PC-3 (cell line): ENCODE measurements around the gene EN2. TPM values are rescaled to one million over a fixed set of nuclear protein-coding genes. Genes with fewer than 3 reads are reported as not detected.

Experiments used
- ATAC-seq: fragments of 200-7000 bp; cut with Tn5 transposase; 2 replicates; pipeline ENCODE4 v1.9.1; 2020; ENCODE audit warnings: mild to moderate bottlenecking, moderate library complexity
- BruUV-seq: library from RNA; stranded (reverse); fragments of 400-500 nt; replicated peaks from 2 replicates; lab custom pipeline; 2021; lab: Mats Ljungman, UMichigan
- CTCF ChIA-PET: fragments of 300-600 bp; sonication (Branson Sonifier 250); formaldehyde crosslinking; loops from one replicate; lab custom pipeline; 2022; ENCODE audit warnings: antibody characterized with exemption; lab: Charles Lee
- POLR2A ChIA-PET: fragments of 300-600 bp; sonication (Branson Sonifier 250); formaldehyde crosslinking; loops from one replicate; lab custom pipeline; 2022; ENCODE audit warnings: antibody characterized with exemption; ENCODE audit not compliant: unreplicated experiment; lab: Charles Lee
- DNase-seq: peaks from one replicate; pipeline ENCODE4 v3.0.0-alpha.2; 2015
- H2AFZ ChIP-seq: fragments of 300-600 bp; sonication (generic); 2 replicates; pipeline ENCODE4 v1.6.0; 2016; ENCODE audit warnings: antibody characterized with exemption, low read length
- H3F3A ChIP-seq: fragments of 300-600 bp; sonication (generic); one replicate; pipeline ENCODE4 v1.6.0; 2017; ENCODE audit warnings: antibody characterized with exemption, low read length, control low read depth, mild to moderate bottlenecking; ENCODE audit not compliant: unreplicated experiment
- H3K27ac ChIP-seq: fragments of 300-600 bp; sonication (generic); 2 replicates; pipeline ENCODE4 v1.5.1; 2016; ENCODE audit warnings: mild to moderate bottlenecking, low read length
- H3K27me3 ChIP-seq: fragments of 300-600 bp; sonication (generic); 2 replicates; pipeline ENCODE4 v1.6.1; 2016; ENCODE audit warnings: low read length, mixed read lengths
- H3K36me3 ChIP-seq: fragments of 300-600 bp; sonication (generic); 2 replicates; pipeline ENCODE4 v1.6.1; 2016; ENCODE audit warnings: low read depth, mixed run types, low read length, mixed read lengths
- H3K4me1 ChIP-seq: fragments of 300-600 bp; sonication (generic); 2 replicates; pipeline ENCODE4 v1.5.1; 2016; ENCODE audit warnings: low read length; ENCODE audit not compliant: insufficient read depth
- H3K4me2 ChIP-seq: fragments of 300-600 bp; sonication (generic); 2 replicates; pipeline ENCODE4 v1.6.0; 2016; ENCODE audit warnings: low read length
- H3K4me3 ChIP-seq: fragments of 300-600 bp; sonication (generic); 2 replicates; pipeline ENCODE4 v1.5.1; 2016; ENCODE audit warnings: mild to moderate bottlenecking, low read length, mixed read lengths
- H3K79me2 ChIP-seq: fragments of 300-600 bp; sonication (generic); 2 replicates; pipeline ENCODE4 v1.6.1; 2017; ENCODE audit warnings: low read length, mixed read lengths
- H3K9ac ChIP-seq: fragments of 300-600 bp; sonication (generic); 2 replicates; pipeline ENCODE4 v1.6.0; 2016; ENCODE audit warnings: mild to moderate bottlenecking, low read length
- H3K9me2 ChIP-seq: fragments of 300-600 bp; sonication (generic); replicated peaks from 2 replicates; pipeline ENCODE4 v1.6.1; 2016; ENCODE audit warnings: mixed run types, low read length, mixed read lengths
- H3K9me3 ChIP-seq: fragments of 300-600 bp; sonication (generic); 2 replicates; pipeline ENCODE4 v1.6.1; 2016; ENCODE audit warnings: low read length, mixed read lengths
- H4K20me1 ChIP-seq: fragments of 300-600 bp; sonication (generic); 2 replicates; pipeline ENCODE4 v1.6.1; 2016; ENCODE audit warnings: low read length, mixed read lengths
- EZH2 ChIP-seq: fragments of 300-600 bp; sonication (generic); IDR thresholded peaks from one replicate; pipeline ENCODE4 v1.6.1; 2017; ENCODE audit warnings: antibody characterized with exemption, mild to moderate bottlenecking, low read length; ENCODE audit not compliant: unreplicated experiment
- EZH2phosphoT487 ChIP-seq: fragments of 300-600 bp; sonication (generic); IDR thresholded peaks from 2 replicates; pipeline ENCODE4 v1.6.1; 2018; ENCODE audit warnings: mild to moderate bottlenecking, antibody characterized with exemption, low read length, borderline replicate concordance
- intact Hi-C: fragments of 100-400 bp; cut with micrococcal nuclease; formaldehyde crosslinking; loops from 2 replicates; pipeline ENCODE4 v1.9.0; 2023
- total RNA-seq: library from RNA; depleted of rRNA; stranded (reverse); fragments of >200 nt; gene quantifications from 2 replicates; pipeline ENCODE4 v1.2.3, GENCODE V29; 2014
- TF ChIP-seq, protein P1 (sequence below): fragments of 300-600 bp; sonication (generic); conservative IDR thresholded peaks from 2 replicates; pipeline ENCODE4 v1.5.1; 2017; ENCODE audit warnings: antibody characterized with exemption, low read depth, mild to moderate bottlenecking, low read length

Gene EN2
- total RNA-seq, 1 experiment from 2014 or later: 2.3 TPM

DNA sequence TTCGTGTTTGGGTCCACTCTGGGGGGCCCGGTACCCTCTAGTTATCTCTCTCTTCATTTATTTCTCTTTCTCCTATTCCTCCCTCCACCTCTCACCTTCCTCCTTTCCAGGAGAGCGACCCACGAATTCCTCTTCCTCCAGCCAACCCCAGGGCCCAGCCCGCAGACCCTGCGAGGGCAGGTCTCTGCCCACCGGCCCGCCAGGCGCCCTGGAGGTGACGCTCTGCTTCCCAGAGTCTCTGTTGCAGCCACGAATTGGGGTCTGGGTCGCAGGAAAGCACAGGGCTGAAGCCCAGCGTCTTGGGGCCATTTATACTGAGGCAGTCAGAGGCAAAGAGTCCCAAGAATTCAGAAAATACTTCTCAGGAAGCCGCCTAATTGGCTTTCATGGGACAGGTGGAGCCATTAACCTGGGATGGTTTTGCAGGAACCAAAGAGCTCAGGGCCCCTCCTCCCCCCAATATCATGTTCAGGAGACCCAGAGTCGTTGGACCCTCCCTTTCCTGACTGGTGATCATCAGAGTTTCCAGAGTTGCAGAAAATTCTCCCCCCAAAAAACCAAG is 2.7 kb upstream of the EN2 start:
- Histone ChIP-seq H4K20me1 (no peaks in the 10 kb centered on the region), H2AFZ (no peak overlapping the region), H3K79me2 (no peaks in the 10 kb centered on the region), H3K4me2 (no peak overlapping the region), H3K36me3 (no peaks in the 10 kb centered on the region), H3K27ac (no peak overlapping the region), H3K4me1 (peaks cover 8% of the 10 kb centered on the region; the same call in 1 of the 2 replicates), H3K27me3 (peaks cover 60% of the 10 kb centered on the region), H3K9ac (no peak overlapping the region), H3K9me2 (no peaks in the 10 kb centered on the region), H3F3A (no peaks in the 10 kb centered on the region), H3K4me3 (no peak overlapping the region), H3K9me3 (no peaks in the 10 kb centered on the region)
- DNase-seq (no peak), ATAC-seq (no peak)
- BruUV-seq: no TSS peak
- TF ChIP-seq EZH2phosphoT487: no peak
- TF ChIP-seq, protein P1, sequence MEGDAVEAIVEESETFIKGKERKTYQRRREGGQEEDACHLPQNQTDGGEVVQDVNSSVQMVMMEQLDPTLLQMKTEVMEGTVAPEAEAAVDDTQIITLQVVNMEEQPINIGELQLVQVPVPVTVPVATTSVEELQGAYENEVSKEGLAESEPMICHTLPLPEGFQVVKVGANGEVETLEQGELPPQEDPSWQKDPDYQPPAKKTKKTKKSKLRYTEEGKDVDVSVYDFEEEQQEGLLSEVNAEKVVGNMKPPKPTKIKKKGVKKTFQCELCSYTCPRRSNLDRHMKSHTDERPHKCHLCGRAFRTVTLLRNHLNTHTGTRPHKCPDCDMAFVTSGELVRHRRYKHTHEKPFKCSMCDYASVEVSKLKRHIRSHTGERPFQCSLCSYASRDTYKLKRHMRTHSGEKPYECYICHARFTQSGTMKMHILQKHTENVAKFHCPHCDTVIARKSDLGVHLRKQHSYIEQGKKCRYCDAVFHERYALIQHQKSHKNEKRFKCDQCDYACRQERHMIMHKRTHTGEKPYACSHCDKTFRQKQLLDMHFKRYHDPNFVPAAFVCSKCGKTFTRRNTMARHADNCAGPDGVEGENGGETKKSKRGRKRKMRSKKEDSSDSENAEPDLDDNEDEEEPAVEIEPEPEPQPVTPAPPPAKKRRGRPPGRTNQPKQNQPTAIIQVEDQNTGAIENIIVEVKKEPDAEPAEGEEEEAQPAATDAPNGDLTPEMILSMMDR: no peak
- TF ChIP-seq EZH2: no peak
- intact Hi-C loops: loop anchor here (5.0 kb wide), 1 partner anchor 528 kb away; no protein-coding TSS in a partner anchor
- ChIA-PET CTCF (no interaction called here), POLR2A (no interaction called here)

DNA sequence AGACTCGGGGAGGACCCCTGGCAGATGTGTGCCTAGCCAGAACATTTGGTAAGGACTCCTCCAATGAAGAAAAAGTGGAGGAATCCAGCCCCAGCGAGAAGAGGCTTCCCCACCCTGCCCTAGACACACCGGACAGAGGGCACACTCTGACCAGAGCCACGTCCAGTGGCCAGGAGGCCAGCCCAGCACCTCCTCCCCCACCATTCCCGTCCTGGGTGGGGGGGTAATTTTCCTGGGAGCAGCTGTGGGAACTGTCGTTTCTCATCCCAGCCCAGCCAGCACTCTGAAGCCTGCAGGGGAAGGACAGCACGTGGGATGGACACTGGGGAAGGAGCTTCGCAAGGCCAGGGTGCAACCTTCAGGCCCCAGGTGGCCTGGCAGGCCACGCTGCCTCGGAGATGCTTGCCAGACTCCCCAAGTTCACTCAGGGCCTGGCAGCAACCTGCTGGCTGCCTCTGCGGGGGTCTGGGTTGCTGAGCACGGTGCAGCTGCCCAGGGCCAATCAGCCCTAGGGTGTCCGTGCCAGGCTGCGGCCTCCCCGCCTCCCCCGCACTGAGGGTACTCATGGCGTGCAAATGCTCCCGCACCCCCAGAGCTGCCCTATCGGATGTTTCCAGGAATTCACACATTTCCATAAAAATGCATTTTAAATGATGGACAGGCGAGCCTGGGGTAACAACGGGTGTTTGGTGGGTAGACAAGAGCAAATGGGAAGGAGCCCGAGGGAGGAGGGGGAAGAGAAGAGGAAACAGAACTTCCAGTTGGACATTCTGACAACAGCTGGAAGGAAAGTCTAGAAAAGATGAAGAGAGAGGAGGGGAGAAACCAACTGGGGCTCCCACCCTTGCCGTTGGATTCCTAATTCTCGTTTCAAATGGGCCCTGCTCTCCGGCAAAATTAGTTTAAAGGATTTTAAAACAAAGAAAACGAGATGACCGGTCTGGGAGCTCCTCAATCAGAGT is 1.9 kb upstream of the EN2 start:
- peaks cover 8% of the 10 kb centered on the region; the same call in 1 of the 2 replicates for H3K4me1 ChIP-seq
- DNase-seq (no peak), ATAC-seq (no peak)
- H4K20me1 ChIP-seq: no peaks in the 10 kb centered on the region
- H3K79me2 ChIP-seq: no peaks in the 10 kb centered on the region
- H3K36me3 ChIP-seq: no peaks in the 10 kb centered on the region
- intact Hi-C loops: loop anchor here (5.0 kb wide), 1 partner anchor 529 kb away; no protein-coding TSS in a partner anchor
- ChIA-PET CTCF (no interaction called here), POLR2A (no interaction called here)
- H3K9me3 ChIP-seq: no peaks in the 10 kb centered on the region
- TF ChIP-seq EZH2 (no peak), EZH2phosphoT487 (no peak)
- TF ChIP-seq, protein P1: no peak
- peak overlapping the region; percentile 94 for H2AFZ ChIP-seq
- H3K27ac ChIP-seq: no peak overlapping the region
- peak overlapping the region; percentile 96 for H3K4me2 ChIP-seq
- no peaks in the 10 kb centered on the region for H3F3A ChIP-seq
- no peaks in the 10 kb centered on the region for H3K9me2 ChIP-seq
- H3K9ac ChIP-seq: peak overlapping the region; percentile 46; the same call in 1 of the 2 replicates
- BruUV-seq: no TSS peak
- H3K27me3 ChIP-seq: peaks cover 52% of the 10 kb centered on the region
- H3K4me3 ChIP-seq: peak overlapping the region; percentile 70
